HFFc6 (cell line): ENCODE results near the gene SH2D7. TPM values are rescaled to one million over a fixed set of nuclear protein-coding genes. Genes with fewer than 3 reads are reported as not detected.

ENCODE experiments used
- DNase-seq: peaks from one replicate; pipeline ENCODE4 v3.0.0-alpha.2; 2018
- H3K27ac Mint-ChIP-seq: 2 replicates; pipeline ENCODE4 v1.8.0; 2020; ENCODE audit warnings: mild to moderate bottlenecking, mixed read lengths
- H3K27me3 Mint-ChIP-seq: 2 replicates; pipeline ENCODE4 v1.8.0; 2021; ENCODE audit warnings: mild to moderate bottlenecking, moderate library complexity, mixed read lengths; ENCODE audit not compliant: insufficient read depth
- H3K36me3 Mint-ChIP-seq: 2 replicates; pipeline ENCODE4 v1.8.0; 2021; ENCODE audit warnings: low read depth, mixed read lengths
- H3K4me1 Mint-ChIP-seq: 2 replicates; pipeline ENCODE4 v1.8.0; 2020; ENCODE audit warnings: low read depth, mixed read lengths
- H3K4me3 Mint-ChIP-seq: 2 replicates; pipeline ENCODE4 v1.8.0; 2020; ENCODE audit warnings: mild to moderate bottlenecking, moderate library complexity, mixed read lengths
- H3K9me3 Mint-ChIP-seq: 2 replicates; pipeline ENCODE4 v1.8.0; 2020; ENCODE audit warnings: mild to moderate bottlenecking, mixed read lengths
- CTCF ChIP-seq: fragments of 200-600 bp; sonication (generic); IDR thresholded peaks from 2 replicates; pipeline ENCODE4 v1.5.0; 2021; ENCODE audit warnings: antibody characterized with exemption, mild to moderate bottlenecking
- total RNA-seq, 6 experiments: library from RNA; stranded (reverse); fragmentation: NEBNext Ultra II Directional; extraction: Animal tissue kit (Norgen Biotek cat#: 25700); gene quantifications; 2 replicates in 1 of 6; 3 replicates in 5 of 6; pipeline ENCODE4 v1.2.3, GENCODE V29; 2021

SH2D7 gene
- total RNA-seq, 6 experiments from 2014 or later, result not detected

GRCh38 chr15:78061963-78062427 lies 30.4 kb upstream of the SH2D7 start:
- H3K9me3 Mint-ChIP-seq, result no peaks in the 10 kb centered on the region
- DNase-seq, result peak; percentile 39
- no peaks in the 10 kb centered on the region; the same call in none of the 2 replicates for H3K27me3 Mint-ChIP-seq
- H3K27ac Mint-ChIP-seq, result peak overlapping the region; percentile 90
- peak overlapping the region; percentile 87 for H3K4me3 Mint-ChIP-seq
- peaks cover 4% of the 10 kb centered on the region for H3K36me3 Mint-ChIP-seq
- peaks cover 34% of the 10 kb centered on the region for H3K4me1 Mint-ChIP-seq
- no peak for TF ChIP-seq CTCF

- Mint-ChIP-seq H3K27ac (no peak overlapping the region), H3K36me3 (peaks cover 4% of the 10 kb centered on the region), H3K4me1 (peaks cover 21% of the 10 kb centered on the region), H3K9me3 (no peaks in the 10 kb centered on the region), H3K27me3 (no peaks in the 10 kb centered on the region; the same call in none of the 2 replicates), H3K4me3 (no peak overlapping the region)
- TF ChIP-seq CTCF, result no peak
- no peak for DNase-seq
Observed at GRCh38 chr15:78063217-78063616, 29.1 kb upstream of the SH2D7 start.

GRCh38 chr15:78063970-78064385 lies 28.4 kb upstream of the SH2D7 start:
- H3K36me3 Mint-ChIP-seq, result peaks cover 2% of the 10 kb centered on the region
- no peaks in the 10 kb centered on the region; the same call in 1 of the 2 replicates for H3K27me3 Mint-ChIP-seq
- H3K9me3 Mint-ChIP-seq, result no peaks in the 10 kb centered on the region
- peaks cover 14% of the 10 kb centered on the region for H3K4me1 Mint-ChIP-seq
- no peak for TF ChIP-seq CTCF
- DNase-seq, result no peak
- H3K4me3 Mint-ChIP-seq, result no peak overlapping the region
- H3K27ac Mint-ChIP-seq, result no peak overlapping the region

- no peaks in the 10 kb centered on the region for H3K9me3 Mint-ChIP-seq
- H3K27me3 Mint-ChIP-seq, result no peaks in the 10 kb centered on the region; the same call in 1 of the 2 replicates
- H3K4me1 Mint-ChIP-seq, result peaks cover 8% of the 10 kb centered on the region
- no peak overlapping the region for H3K27ac Mint-ChIP-seq
- no peak for TF ChIP-seq CTCF
- H3K4me3 Mint-ChIP-seq, result no peak overlapping the region
- no peaks in the 10 kb centered on the region for H3K36me3 Mint-ChIP-seq
- no peak for DNase-seq
Observed at GRCh38 chr15:78064544-78064943, 27.8 kb upstream of the SH2D7 start.

GRCh38 chr15:78065284-78065872 lies 27.0 kb upstream of the SH2D7 start:
- Mint-ChIP-seq H3K36me3 (no peaks in the 10 kb centered on the region), H3K27ac (no peak overlapping the region)

More at GRCh38 chr15:78065284-78065872, 27.0 kb upstream of the SH2D7 start:
- no peaks in the 10 kb centered on the region for H3K27me3 Mint-ChIP-seq
- H3K4me3 Mint-ChIP-seq, result no peak overlapping the region; the same call in 1 of the 2 replicates
- DNase-seq, result peak; percentile 98
- TF ChIP-seq CTCF, result no peak
- H3K4me1 Mint-ChIP-seq, result no peaks in the 10 kb centered on the region
- no peaks in the 10 kb centered on the region for H3K9me3 Mint-ChIP-seq
